ENCODE results near the gene SEC16A. TPM values are rescaled to one million over a fixed set of nuclear protein-coding genes. Genes with fewer than 3 reads are reported as not detected.

The SEC16A gene
- total RNA-seq, 1 donor from 2014 or later, result 94.5 TPM

DNA sequence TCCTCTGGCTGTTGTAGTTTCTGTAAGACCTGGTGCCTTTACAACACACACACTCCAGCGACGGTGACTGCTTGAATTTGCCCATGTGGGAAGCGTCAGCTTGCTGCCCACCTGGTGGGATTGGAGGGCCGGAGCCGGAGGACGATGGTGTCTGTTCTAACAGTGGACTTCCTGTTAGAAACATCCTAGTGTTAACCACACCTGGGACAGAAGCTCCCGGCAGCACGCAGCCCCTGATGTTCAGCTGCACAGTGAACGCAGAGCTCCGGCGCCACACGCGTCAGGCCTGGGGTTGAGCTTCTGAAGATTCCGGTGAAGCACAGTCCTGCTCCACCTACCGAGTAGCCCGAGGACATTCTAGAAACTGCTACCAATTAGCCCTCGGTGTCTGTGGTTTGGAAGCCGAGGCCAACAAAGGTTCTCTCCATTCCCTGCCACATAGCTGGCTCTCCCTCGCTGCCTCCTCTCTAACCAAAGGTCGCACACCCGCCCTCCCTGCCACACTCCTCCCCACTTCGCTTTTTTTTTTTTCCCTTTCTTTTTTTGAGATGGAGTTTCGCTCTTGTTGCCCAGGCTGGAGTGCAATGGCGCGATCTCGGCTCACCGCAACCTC, 58.0 kb downstream of the SEC16A start:
- Histone ChIP-seq H3K9ac (ENCODE audit: low read length) (no peak overlapping the region), H3K27ac (ENCODE audit: low read depth, low read length) (no peak overlapping the region), H3K27me3 (ENCODE audit: insufficient read depth, low read length) (no peaks in the 10 kb centered on the region), H3K4me3 (ENCODE audit: insufficient read depth, low read depth, low read length) (no peak overlapping the region), H3K9me3 (ENCODE audit: insufficient read depth, low read depth, low read length) (no peaks in the 10 kb centered on the region), H3K4me2 (ENCODE audit: low read length) (no peak overlapping the region), H2AFZ (ENCODE audit: low read depth, low read length) (no peak overlapping the region), H3K4me1 (ENCODE audit: insufficient read depth, low read length) (no peaks in the 10 kb centered on the region), H3K36me3 (ENCODE audit: insufficient read depth, low read length) (peaks cover 25% of the 10 kb centered on the region), H3K79me2 (ENCODE audit: insufficient read depth, low read length) (peaks cover 6% of the 10 kb centered on the region), H4K20me1 (ENCODE audit: insufficient read depth, low read length) (peaks cover 23% of the 10 kb centered on the region)
- H3K4me1 Mint-ChIP-seq (ENCODE audit: low read depth, unreplicated experiment), result no peaks in the 10 kb centered on the region
- no peak for FAIRE-seq
- H3K36me3 Mint-ChIP-seq (ENCODE audit: low read depth, unreplicated experiment), result peaks cover 1% of the 10 kb centered on the region
- no peaks in the 10 kb centered on the region for H3K9me3 Mint-ChIP-seq (ENCODE audit: unreplicated experiment)
- TF ChIP-seq, protein P1, sequence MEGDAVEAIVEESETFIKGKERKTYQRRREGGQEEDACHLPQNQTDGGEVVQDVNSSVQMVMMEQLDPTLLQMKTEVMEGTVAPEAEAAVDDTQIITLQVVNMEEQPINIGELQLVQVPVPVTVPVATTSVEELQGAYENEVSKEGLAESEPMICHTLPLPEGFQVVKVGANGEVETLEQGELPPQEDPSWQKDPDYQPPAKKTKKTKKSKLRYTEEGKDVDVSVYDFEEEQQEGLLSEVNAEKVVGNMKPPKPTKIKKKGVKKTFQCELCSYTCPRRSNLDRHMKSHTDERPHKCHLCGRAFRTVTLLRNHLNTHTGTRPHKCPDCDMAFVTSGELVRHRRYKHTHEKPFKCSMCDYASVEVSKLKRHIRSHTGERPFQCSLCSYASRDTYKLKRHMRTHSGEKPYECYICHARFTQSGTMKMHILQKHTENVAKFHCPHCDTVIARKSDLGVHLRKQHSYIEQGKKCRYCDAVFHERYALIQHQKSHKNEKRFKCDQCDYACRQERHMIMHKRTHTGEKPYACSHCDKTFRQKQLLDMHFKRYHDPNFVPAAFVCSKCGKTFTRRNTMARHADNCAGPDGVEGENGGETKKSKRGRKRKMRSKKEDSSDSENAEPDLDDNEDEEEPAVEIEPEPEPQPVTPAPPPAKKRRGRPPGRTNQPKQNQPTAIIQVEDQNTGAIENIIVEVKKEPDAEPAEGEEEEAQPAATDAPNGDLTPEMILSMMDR (IDR thresholded peaks at IDR 0.05; ENCODE audit: insufficient read depth, low read depth, low read length), result no peak
- DNase-seq (ENCODE audit: low read depth), result no peak
- H3K4me3 Mint-ChIP-seq (ENCODE audit: unreplicated experiment), result no peak overlapping the region
- no peaks in the 10 kb centered on the region for H3K27me3 Mint-ChIP-seq (ENCODE audit: low read depth, unreplicated experiment)
- no peak overlapping the region for H3K27ac Mint-ChIP-seq (ENCODE audit: unreplicated experiment)

DNA sequence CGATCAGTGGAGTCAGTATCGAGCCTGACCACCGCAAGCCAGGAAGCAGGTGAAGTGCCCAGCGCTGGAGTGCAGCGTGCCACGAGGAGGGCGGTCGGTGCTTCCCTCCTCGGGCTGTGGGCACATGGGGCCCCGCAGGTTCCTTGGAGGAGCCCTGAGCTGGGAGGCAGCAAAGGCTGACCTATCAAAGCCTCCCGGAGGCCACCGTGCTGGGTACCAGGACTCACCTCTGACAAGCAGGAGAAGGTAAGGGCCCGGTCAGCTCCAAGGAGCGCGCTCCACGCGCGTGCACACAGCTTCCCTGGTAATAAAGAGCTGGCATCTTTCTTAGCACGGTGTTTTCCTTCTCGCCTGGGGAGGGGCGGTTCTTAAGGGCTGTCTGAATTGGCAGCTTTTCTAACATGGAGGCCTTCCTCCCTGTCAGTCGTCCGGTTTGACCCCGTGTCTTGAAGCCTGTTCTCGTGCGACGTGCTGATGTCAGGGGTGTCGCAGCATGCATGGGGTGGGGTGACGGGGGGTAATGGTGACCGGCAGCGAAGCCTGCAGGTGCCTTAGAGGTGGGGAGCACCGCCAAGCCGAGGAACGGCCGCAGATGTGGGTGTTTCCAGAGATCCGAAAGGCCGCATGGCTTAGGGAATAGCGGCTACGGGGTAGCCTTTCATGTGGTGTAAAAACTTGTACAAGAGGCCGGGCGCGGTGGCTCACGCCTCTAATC, 59.3 kb downstream of the SEC16A start:
- TF ChIP-seq EZH2 (IDR thresholded peaks at IDR 0.05; ENCODE audit: insufficient read depth, low read length), result no peak
- TF ChIP-seq, protein P1 (IDR thresholded peaks at IDR 0.05; ENCODE audit: insufficient read depth, low read depth, low read length), result no peak
- Histone ChIP-seq H3K9ac (ENCODE audit: low read length) (no peak overlapping the region), H3K4me2 (ENCODE audit: low read length) (no peak overlapping the region), H3K27ac (ENCODE audit: low read depth, low read length) (no peak overlapping the region), H2AFZ (ENCODE audit: low read depth, low read length) (no peak overlapping the region), H3K27me3 (ENCODE audit: insufficient read depth, low read length) (no peaks in the 10 kb centered on the region), H3K9me3 (ENCODE audit: insufficient read depth, low read depth, low read length) (no peaks in the 10 kb centered on the region), H3K4me3 (ENCODE audit: insufficient read depth, low read depth, low read length) (no peak overlapping the region), H4K20me1 (ENCODE audit: insufficient read depth, low read length) (peaks cover 20% of the 10 kb centered on the region), H3K4me1 (ENCODE audit: insufficient read depth, low read length) (no peaks in the 10 kb centered on the region), H3K36me3 (ENCODE audit: insufficient read depth, low read length) (peaks cover 25% of the 10 kb centered on the region), H3K79me2 (ENCODE audit: insufficient read depth, low read length) (peaks cover 6% of the 10 kb centered on the region)
- Mint-ChIP-seq H3K9me3 (ENCODE audit: unreplicated experiment) (no peaks in the 10 kb centered on the region), H3K4me3 (ENCODE audit: unreplicated experiment) (no peak overlapping the region), H3K27ac (ENCODE audit: unreplicated experiment) (no peak overlapping the region), H3K36me3 (ENCODE audit: low read depth, unreplicated experiment) (no peaks in the 10 kb centered on the region), H3K27me3 (ENCODE audit: low read depth, unreplicated experiment) (no peaks in the 10 kb centered on the region), H3K4me1 (ENCODE audit: low read depth, unreplicated experiment) (no peaks in the 10 kb centered on the region)
- DNase-seq (ENCODE audit: low read depth) (no peak), FAIRE-seq (no peak)

DNA sequence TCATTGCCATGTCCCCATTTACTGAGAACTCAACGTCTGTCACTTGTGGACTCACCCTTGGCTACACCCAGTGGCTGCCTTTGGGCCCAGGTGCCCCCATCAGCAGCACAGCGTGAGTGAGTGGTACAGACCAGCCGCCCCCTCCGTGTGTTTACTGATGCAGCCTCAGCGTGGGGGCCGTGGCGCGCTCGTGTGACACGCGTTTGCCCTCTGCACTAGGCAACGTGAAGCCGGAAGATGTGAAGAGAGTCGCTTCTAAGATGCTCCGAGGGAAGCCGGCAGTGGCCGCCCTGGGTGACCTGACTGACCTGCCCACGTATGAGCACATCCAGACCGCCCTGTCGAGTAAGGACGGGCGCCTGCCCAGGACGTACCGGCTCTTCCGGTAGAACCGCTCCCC, 60.0 kb downstream of the SEC16A start:
- no peak for FAIRE-seq
- H3K36me3 Mint-ChIP-seq (ENCODE audit: low read depth, unreplicated experiment), result peaks cover 3% of the 10 kb centered on the region
- peaks cover 24% of the 10 kb centered on the region for H3K36me3 ChIP-seq (ENCODE audit: insufficient read depth, low read length)

More for the DNA sequence above, 60.0 kb downstream of the SEC16A start:
- Histone ChIP-seq H3K4me1 (ENCODE audit: insufficient read depth, low read length) (no peaks in the 10 kb centered on the region), H3K4me3 (ENCODE audit: insufficient read depth, low read depth, low read length) (no peak overlapping the region), H3K27ac (ENCODE audit: low read depth, low read length) (no peak overlapping the region), H3K9ac (ENCODE audit: low read length) (no peak overlapping the region), H3K27me3 (ENCODE audit: insufficient read depth, low read length) (no peaks in the 10 kb centered on the region), H3K9me3 (ENCODE audit: insufficient read depth, low read depth, low read length) (no peaks in the 10 kb centered on the region), H4K20me1 (ENCODE audit: insufficient read depth, low read length) (peaks cover 24% of the 10 kb centered on the region), H2AFZ (ENCODE audit: low read depth, low read length) (no peak overlapping the region), H3K4me2 (ENCODE audit: low read length) (no peak overlapping the region), H3K79me2 (ENCODE audit: insufficient read depth, low read length) (peaks cover 6% of the 10 kb centered on the region)
- Mint-ChIP-seq H3K27ac (ENCODE audit: unreplicated experiment) (no peak overlapping the region), H3K4me1 (ENCODE audit: low read depth, unreplicated experiment) (no peaks in the 10 kb centered on the region), H3K27me3 (ENCODE audit: low read depth, unreplicated experiment) (no peaks in the 10 kb centered on the region), H3K9me3 (ENCODE audit: unreplicated experiment) (no peaks in the 10 kb centered on the region), H3K4me3 (ENCODE audit: unreplicated experiment) (no peak overlapping the region)
- no peak for TF ChIP-seq EZH2 (IDR thresholded peaks at IDR 0.05; ENCODE audit: insufficient read depth, low read length)
- TF ChIP-seq, protein P1 (IDR thresholded peaks at IDR 0.05; ENCODE audit: insufficient read depth, low read depth, low read length), result no peak
- no peak for DNase-seq (ENCODE audit: low read depth)
